Activated CD8-positive, alpha-beta T cell treated with anti-CD3 and anti-CD28 coated beads, Interleukin-2, amount 10 ng/mL, durations not matched to agents 7 days and 5 days (primary cell): ENCODE data around the gene PITPNC1. TPM values are rescaled to one million over a fixed set of nuclear protein-coding genes. Genes with fewer than 3 reads are reported as not detected.

Experiments
- ATAC-seq: fragments of 150-1000 bp; cut with Tn5 transposase; one replicate; pipeline ENCODE4 v1.10.0; 2021; ENCODE audit warnings: moderate library complexity
- CTCF ChIA-PET: fragments of 350-600 bp; sonication (Branson Sonifier 250); formaldehyde crosslinking; loops from one replicate; lab custom pipeline; 2021; ENCODE audit warnings: antibody characterized with exemption; lab: Charles Lee
- POLR2A ChIA-PET: fragments of 350-600 bp; sonication (Branson Sonifier 250); formaldehyde crosslinking; loops from one replicate; lab custom pipeline; 2021; ENCODE audit warnings: antibody characterized with exemption; lab: Charles Lee
- DNase-seq: peaks from one replicate; pipeline ENCODE4 v3.0.0-alpha.2; 2020
- H3K27ac Mint-ChIP-seq: one replicate; pipeline ENCODE4 v1.8.0; 2021; ENCODE audit warnings: mild to moderate bottlenecking, mixed read lengths
- H3K27me3 Mint-ChIP-seq: one replicate; pipeline ENCODE4 v1.8.0; 2021; ENCODE audit warnings: low read depth, mixed read lengths
- H3K36me3 Mint-ChIP-seq: one replicate; pipeline ENCODE4 v1.8.0; 2021; ENCODE audit warnings: low read depth, mixed read lengths
- H3K4me1 Mint-ChIP-seq: one replicate; pipeline ENCODE4 v1.8.0; 2021; ENCODE audit warnings: low read depth, mixed read lengths
- H3K4me3 Mint-ChIP-seq: one replicate; pipeline ENCODE4 v1.8.0; 2021; ENCODE audit warnings: mild to moderate bottlenecking, mixed read lengths
- H3K9me3 Mint-ChIP-seq: one replicate; pipeline ENCODE4 v1.8.0; 2022; ENCODE audit warnings: mixed read lengths; ENCODE audit not compliant: insufficient read depth
- total RNA-seq, 2 experiments: library from RNA; stranded (reverse); gene quantifications; one replicate each; pipeline ENCODE4 v1.2.3, GENCODE V29; 2021

Gene PITPNC1
- total RNA-seq, 2 experiments from 2014 or later: 74.0 to 76.5 TPM

DNA sequence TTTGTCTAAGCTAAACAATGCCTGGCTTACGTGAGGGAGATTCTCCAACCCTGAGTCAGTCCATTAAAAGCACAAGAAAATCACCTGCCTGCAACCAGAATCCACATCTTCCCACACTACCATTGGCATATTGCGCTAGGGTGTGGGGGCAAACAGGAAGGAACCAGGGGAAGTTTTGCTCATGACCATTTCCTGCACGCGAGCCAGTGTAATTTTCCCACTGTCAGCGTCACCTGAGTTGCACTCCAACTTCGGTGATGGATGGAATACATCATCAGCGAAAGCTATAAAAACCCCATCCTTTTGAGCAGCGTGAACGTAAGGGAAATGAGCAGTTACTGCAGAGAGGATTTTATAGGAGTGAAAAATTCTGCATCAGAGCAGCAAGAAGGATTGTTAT, 172.7 kb downstream of the PITPNC1 start:
- Mint-ChIP-seq H3K4me3 (no peak overlapping the region), H3K9me3 (no peaks in the 10 kb centered on the region), H3K4me1 (peaks cover 17% of the 10 kb centered on the region), H3K27ac (no peak overlapping the region), H3K36me3 (peaks cover 17% of the 10 kb centered on the region), H3K27me3 (no peaks in the 10 kb centered on the region)
- ATAC-seq (no peak), DNase-seq (no peak)
- CTCF ChIA-PET: interaction anchor here (1.2 kb wide), 1 partner anchor 176 kb away, joined by 3 read pairs; no protein-coding TSS in a partner anchor
- POLR2A ChIA-PET: no interaction called here

DNA sequence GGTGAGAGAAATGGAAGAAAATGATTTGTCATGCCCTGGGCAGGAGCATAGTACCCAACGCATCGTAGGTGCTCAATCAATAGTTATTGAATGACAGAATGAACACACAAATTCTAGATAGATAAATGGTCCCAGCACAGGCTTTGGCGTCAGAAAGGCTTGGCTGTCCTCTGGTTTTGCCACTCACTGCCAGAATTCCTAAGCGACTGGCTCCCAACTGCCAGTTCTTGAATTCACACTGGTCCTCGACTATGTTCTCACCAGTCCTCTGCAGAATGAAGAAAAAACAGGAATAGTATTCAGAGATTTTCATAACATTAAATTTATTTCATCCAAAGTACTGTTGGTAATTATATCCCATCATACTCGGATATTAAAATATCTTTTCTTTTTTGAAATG, 177.6 kb downstream of the PITPNC1 start:
- Mint-ChIP-seq H3K4me3 (no peak overlapping the region), H3K4me1 (peaks cover 6% of the 10 kb centered on the region), H3K27me3 (no peaks in the 10 kb centered on the region), H3K9me3 (no peaks in the 10 kb centered on the region), H3K36me3 (peaks cover 39% of the 10 kb centered on the region), H3K27ac (no peak overlapping the region)
- CTCF ChIA-PET: no interaction called here
- POLR2A ChIA-PET: no interaction called here
- ATAC-seq (no peak), DNase-seq (no peak)

DNA sequence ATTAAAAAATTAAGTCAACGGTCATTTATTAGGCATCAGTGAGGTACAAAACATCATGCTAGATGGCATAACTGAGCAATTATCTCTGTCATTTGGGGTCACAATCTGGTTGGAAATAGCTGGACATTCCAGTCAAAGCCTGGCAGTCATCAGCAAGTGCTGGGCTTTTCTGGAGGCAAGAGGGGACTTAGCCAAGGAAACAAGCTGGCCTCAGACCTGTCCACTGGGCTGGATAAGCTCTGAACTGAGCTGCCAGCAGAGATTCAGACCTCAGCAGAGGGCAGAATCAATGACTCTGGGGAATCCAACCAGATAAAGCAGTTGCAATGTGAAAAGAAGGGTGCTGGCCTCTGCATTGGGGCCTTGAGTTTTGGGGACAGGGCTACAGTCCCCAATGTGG, 178.8 kb downstream of the PITPNC1 start:
- H3K4me1 Mint-ChIP-seq: no peaks in the 10 kb centered on the region
- no peak overlapping the region for H3K27ac Mint-ChIP-seq
- H3K4me3 Mint-ChIP-seq: no peak overlapping the region

DNA sequence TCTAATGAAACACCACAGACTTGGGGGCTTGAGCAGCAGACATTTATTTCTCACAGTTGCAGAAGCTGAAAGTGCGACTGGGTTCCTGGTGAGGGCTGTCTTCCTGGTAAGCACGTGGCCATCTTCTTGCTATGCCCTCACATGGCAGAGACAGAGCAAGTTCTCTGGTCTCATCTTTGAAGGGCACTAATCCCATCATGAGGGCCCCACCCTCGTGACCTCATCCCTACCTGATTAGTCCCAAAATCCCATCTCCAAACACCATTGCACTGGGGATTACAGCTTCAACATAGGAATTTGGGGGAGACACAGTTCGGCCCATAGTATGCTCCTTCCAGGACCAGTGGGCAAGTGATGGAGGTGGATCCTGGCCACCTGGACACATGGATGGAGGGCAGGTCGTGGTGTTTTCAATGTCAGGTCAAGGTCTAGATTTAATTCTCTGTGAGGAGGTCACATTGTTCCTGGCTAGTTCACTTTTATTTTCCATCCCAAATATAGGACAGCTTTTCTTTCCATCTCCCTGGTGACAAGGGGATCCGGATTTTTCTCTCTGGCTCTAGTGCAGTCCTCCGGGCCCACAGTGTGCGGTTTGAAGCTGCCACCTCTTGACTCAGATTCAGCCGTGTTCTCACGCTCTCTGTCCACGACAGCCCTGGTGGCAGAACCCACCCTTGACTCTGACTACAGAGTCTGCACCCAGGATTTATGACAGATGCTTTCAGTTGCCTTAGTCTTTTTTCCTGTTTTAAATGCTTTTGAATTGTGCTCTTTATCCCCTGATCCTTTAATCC, 180.2 kb downstream of the PITPNC1 start:
- ChIA-PET POLR2A (no interaction called here), CTCF (no interaction called here)
- Mint-ChIP-seq H3K9me3 (no peaks in the 10 kb centered on the region), H3K4me1 (no peaks in the 10 kb centered on the region), H3K27me3 (no peaks in the 10 kb centered on the region), H3K36me3 (peaks cover 41% of the 10 kb centered on the region), H3K4me3 (no peak overlapping the region), H3K27ac (no peak overlapping the region)
- ATAC-seq (no peak), DNase-seq (no peak)

More for the DNA sequence above, 178.8 kb downstream of the PITPNC1 start:
- peaks cover 41% of the 10 kb centered on the region for H3K36me3 Mint-ChIP-seq
- DNase-seq: no peak
- H3K9me3 Mint-ChIP-seq: no peaks in the 10 kb centered on the region
- CTCF ChIA-PET: no interaction called here
- no peak for ATAC-seq
- POLR2A ChIA-PET: no interaction called here
- H3K27me3 Mint-ChIP-seq: no peaks in the 10 kb centered on the region

DNA sequence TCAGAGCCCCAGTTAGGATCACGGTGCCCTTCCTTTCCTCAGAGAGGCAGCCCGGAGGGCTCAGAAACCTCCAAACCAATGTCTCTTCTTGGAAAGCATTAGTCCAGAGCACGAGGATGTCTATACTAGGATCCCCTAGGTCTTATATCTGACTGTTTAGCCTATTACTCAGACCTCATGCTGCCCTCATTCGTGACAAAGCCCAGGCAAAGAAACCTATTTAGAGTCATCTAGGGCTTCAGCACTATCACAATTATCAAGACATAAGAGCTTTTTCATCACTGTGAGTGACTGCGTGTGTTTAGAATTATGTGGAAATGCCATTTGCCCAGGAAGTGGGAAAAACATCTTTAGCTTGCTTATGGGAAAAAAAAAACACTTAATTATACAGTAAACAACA, 180.8 kb downstream of the PITPNC1 start:
- no peaks in the 10 kb centered on the region for H3K27me3 Mint-ChIP-seq
- no peaks in the 10 kb centered on the region for H3K4me1 Mint-ChIP-seq
- DNase-seq: no peak
- peaks cover 39% of the 10 kb centered on the region for H3K36me3 Mint-ChIP-seq
- no peaks in the 10 kb centered on the region for H3K9me3 Mint-ChIP-seq
- H3K4me3 Mint-ChIP-seq: no peak overlapping the region
- POLR2A ChIA-PET: no interaction called here
- ATAC-seq: no peak
- H3K27ac Mint-ChIP-seq: no peak overlapping the region
- CTCF ChIA-PET: no interaction called here

DNA sequence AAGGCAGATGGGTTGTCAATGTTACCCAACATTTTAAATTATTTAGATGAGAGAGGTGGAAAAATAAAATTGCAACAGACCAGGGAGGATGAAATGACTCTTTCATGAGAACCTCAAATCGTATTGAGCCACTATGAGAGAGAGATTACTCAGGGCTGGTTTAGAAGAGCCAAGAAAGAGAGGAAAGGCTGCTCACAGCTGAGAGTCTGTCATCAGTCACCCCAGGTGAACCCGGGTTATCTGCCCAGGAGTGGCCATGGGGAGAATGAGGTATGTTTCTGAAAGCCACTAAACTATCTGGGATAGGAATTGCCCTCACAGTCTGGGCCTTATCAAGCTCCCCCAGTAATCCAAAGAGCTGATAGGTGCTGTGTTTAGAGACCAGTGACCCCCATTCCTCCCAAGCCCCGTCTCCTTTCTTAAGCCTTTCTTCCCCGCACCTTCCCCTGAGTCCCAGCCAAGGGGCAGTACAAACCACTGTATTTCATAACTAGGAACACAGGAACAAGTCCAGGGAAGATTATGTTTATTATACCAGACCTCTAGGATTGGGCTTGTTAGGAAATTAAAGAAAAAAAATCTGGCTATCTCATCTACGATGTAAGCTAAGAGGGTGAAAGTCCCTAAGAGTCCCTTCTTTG, 181.8 kb downstream of the PITPNC1 start:
- Mint-ChIP-seq H3K27me3 (no peaks in the 10 kb centered on the region), H3K9me3 (no peaks in the 10 kb centered on the region), H3K27ac (no peak overlapping the region), H3K36me3 (peaks cover 36% of the 10 kb centered on the region), H3K4me1 (no peaks in the 10 kb centered on the region), H3K4me3 (no peak overlapping the region)
- CTCF ChIA-PET: interaction anchor here (0.5 to 1.5 kb wide), 2 partner anchors 158 to 1131 kb away, joined by 3 read pairs; no protein-coding TSS in a partner anchor
- POLR2A ChIA-PET: no interaction called here
- ATAC-seq (no peak), DNase-seq (no peak)

DNA sequence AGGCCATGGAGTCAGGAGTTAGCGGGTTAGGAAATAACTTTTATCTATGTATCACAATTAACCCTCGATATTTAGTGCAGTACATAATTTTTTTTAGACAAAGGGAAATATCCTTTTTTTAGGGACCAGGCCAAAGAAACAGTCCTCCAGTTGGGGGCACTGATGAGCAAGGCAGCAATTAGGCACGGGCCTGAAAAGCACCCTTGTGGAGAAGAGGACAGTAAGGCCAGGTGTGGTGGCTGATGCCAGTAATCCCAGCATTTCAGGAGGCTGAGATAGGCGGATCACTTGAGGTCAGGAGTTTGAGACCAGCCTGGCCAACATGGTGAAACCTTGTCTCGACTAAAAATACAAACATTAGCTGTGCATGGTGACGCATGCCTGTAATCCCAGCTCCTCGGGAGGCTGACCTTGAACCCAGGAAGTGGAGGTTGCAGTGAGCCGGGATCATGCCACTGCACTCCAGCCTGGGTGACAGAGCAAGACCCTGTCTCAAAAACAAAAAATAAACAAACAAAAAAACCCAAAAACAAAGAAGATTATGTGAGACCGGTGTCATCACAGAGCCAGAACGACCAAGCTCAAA, 182.4 kb downstream of the PITPNC1 start:
- no peaks in the 10 kb centered on the region for H3K4me1 Mint-ChIP-seq
- DNase-seq: no peak
- ChIA-PET POLR2A (no interaction called here), CTCF (interaction anchor here (0.5 to 1.5 kb wide), 3 partner anchors 128 to 1131 kb away, joined by 3 read pairs; no protein-coding TSS in a partner anchor)
- no peak overlapping the region for H3K27ac Mint-ChIP-seq
- H3K27me3 Mint-ChIP-seq: no peaks in the 10 kb centered on the region
- H3K4me3 Mint-ChIP-seq: no peak overlapping the region
- H3K9me3 Mint-ChIP-seq: no peaks in the 10 kb centered on the region
- ATAC-seq: no peak
- peaks cover 33% of the 10 kb centered on the region for H3K36me3 Mint-ChIP-seq

DNA sequence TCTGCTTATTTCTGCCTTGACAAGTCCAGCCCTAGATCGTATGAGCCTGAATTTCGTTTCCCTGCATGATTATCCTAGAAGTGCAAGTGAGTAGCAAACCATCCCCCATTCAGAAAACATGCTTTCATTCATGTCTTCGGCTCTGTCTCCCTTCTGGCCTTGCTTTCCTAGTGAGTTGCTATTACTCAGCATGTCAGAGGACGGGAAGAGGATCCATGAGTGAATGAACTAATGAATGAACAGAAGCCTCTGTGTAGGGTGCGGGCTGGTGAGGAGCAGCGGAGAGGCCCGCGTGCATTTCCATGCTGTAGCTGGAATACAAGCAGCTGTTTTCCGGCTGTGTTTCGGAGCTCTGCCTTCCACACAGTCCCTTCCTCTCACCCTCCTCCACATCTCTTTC, 184.9 kb downstream of the PITPNC1 start:
- CTCF ChIA-PET: no interaction called here
- POLR2A ChIA-PET: interaction anchor here (0.5 kb wide), 1 partner anchor 109 kb away, joined by 3 read pairs; no protein-coding TSS in a partner anchor
- H3K4me1 Mint-ChIP-seq: no peaks in the 10 kb centered on the region
- peaks cover 16% of the 10 kb centered on the region for H3K36me3 Mint-ChIP-seq
- no peaks in the 10 kb centered on the region for H3K27me3 Mint-ChIP-seq
- ATAC-seq: no peak
- no peak overlapping the region for H3K27ac Mint-ChIP-seq
- DNase-seq: no peak
- no peaks in the 10 kb centered on the region for H3K9me3 Mint-ChIP-seq
- H3K4me3 Mint-ChIP-seq: no peak overlapping the region

DNA sequence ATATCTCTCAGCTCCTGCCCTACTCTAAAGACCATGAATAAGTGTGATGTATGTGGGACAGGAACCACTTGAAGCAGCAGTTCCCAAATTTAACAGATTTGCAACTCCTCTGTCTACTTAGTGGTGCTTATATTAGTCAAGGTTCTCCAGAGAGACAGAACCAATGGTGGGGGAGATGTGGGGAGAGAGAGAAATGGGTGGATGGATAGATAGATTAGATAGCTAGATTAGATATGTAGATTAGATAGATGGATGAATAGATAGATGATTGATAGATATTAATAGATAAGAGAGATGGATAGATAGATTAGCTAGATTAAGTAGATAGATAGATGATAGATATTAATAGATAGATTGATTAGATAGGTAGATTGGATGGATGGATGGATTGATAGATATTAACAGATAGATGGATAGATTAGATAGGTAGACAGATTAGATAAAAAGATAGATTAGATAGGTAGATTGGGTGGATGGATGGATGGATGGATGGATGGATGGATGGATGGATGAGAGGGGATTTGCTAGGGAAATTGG, 186.7 kb downstream of the PITPNC1 start:
- H3K4me1 Mint-ChIP-seq: no peaks in the 10 kb centered on the region
- POLR2A ChIA-PET: no interaction called here
- H3K27me3 Mint-ChIP-seq: no peaks in the 10 kb centered on the region
- CTCF ChIA-PET: interaction anchor here (1.0 kb wide), 1 partner anchor 10 kb away, joined by 4 read pairs; no protein-coding TSS in a partner anchor
- ATAC-seq (no peak), DNase-seq (no peak)
- H3K9me3 Mint-ChIP-seq: no peaks in the 10 kb centered on the region
- H3K4me3 Mint-ChIP-seq: no peak overlapping the region
- no peak overlapping the region for H3K27ac Mint-ChIP-seq
- peaks cover 9% of the 10 kb centered on the region for H3K36me3 Mint-ChIP-seq

DNA sequence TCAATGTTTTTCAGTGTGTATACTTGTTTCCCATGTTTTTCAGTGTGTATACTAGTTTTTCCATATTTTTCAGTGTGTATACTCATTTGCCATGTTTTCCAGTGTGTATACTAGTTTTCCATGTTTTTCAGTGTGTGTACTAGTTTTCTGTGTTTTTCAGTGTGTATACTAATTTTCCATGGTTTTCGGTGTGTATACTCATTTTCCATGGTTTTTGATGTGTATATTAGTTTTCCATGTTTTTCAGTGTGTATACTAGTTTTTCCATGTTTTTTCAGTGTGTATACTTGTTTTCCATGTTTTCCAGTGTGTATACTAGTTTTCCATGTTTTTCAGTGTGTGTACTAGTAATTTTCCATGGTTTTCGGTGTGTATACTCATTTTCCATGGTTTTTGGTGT, 188.0 kb downstream of the PITPNC1 start:
- Mint-ChIP-seq H3K27ac (no peak overlapping the region), H3K9me3 (no peaks in the 10 kb centered on the region), H3K4me3 (no peak overlapping the region), H3K36me3 (peaks cover 8% of the 10 kb centered on the region), H3K4me1 (no peaks in the 10 kb centered on the region), H3K27me3 (no peaks in the 10 kb centered on the region)
- ChIA-PET POLR2A (no interaction called here), CTCF (no interaction called here)
- DNase-seq: no peak
- no peak for ATAC-seq

DNA sequence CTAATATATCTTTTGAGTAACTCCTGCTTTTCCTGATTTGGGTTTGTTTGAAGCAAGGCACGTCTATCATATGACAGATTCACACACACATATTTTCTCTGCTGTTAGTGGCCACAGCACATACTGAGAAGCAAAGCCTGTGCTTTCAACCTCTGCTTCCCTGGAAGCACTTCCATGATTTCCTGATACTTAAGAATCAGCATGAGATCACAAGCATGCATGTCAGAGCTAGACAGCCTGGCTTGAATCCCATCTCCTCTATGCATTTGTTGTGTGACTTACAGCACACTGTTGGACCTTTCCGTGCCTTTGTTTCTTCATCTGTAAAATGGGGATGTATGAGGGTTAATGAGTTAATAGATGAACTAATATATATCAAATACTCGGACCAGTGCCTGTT, 189.6 kb downstream of the PITPNC1 start:
- no peak for DNase-seq
- H3K27ac Mint-ChIP-seq: no peak overlapping the region
- no peak overlapping the region for H3K4me3 Mint-ChIP-seq
- no peaks in the 10 kb centered on the region for H3K4me1 Mint-ChIP-seq
- ChIA-PET CTCF (no interaction called here), POLR2A (no interaction called here)
- H3K9me3 Mint-ChIP-seq: no peaks in the 10 kb centered on the region
- no peak for ATAC-seq
- peaks cover 15% of the 10 kb centered on the region for H3K36me3 Mint-ChIP-seq
- no peaks in the 10 kb centered on the region for H3K27me3 Mint-ChIP-seq
